ENCODE results near the gene TOR1AIP1. TPM values are rescaled to one million over a fixed set of nuclear protein-coding genes. Genes with fewer than 3 reads are reported as not detected.

The TOR1AIP1 gene, protein sequence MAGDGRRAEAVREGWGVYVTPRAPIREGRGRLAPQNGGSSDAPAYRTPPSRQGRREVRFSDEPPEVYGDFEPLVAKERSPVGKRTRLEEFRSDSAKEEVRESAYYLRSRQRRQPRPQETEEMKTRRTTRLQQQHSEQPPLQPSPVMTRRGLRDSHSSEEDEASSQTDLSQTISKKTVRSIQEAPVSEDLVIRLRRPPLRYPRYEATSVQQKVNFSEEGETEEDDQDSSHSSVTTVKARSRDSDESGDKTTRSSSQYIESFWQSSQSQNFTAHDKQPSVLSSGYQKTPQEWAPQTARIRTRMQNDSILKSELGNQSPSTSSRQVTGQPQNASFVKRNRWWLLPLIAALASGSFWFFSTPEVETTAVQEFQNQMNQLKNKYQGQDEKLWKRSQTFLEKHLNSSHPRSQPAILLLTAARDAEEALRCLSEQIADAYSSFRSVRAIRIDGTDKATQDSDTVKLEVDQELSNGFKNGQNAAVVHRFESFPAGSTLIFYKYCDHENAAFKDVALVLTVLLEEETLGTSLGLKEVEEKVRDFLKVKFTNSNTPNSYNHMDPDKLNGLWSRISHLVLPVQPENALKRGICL
- 60.3 and 66.8 TPM in 2 replicates for total RNA-seq

DNA sequence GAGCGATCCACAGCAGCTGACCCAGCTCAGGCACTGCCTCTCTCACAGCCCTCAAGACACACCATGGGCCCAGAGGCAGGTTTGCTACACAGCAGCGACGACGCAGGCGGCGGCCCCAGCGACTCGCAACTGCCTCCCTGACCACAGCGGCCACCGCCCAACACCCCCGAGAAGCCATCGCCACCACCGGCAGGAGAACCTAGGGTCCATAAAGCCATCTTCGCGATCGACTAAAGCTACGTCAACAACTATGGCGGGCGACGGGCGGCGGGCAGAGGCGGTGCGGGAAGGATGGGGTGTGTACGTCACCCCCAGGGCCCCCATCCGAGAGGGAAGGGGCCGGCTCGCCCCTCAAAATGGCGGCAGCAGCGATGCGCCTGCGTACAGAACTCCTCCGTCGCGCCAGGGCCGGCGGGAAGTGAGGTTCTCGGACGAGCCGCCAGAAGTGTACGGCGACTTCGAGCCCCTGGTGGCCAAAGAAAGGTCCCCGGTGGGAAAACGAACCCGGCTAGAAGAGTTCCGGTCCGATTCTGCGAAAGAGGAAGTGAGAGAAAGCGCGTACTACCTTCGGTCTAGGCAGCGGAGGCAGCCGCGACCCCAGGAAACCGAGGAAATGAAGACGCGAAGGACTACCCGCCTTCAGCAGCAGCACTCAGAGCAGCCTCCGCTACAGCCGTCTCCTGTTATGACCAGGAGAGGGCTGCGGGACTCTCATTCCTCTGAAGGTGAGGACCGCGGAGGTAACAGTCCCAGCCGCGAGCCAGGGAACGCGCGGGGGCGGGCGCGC is at the start of gene TOR1AIP1:
TSS of gene TOR1AIP1 (plus strand) at position 33 of the 787 bp plus-strand sequence. CDS start at position 251, 218 bp downstream.

GRCh38 chr1:179877586-179878265 is 4.4 kb upstream of the TOR1AIP1 start, which contains the start of gene TOR1AIP2:
TSS of gene TOR1AIP2 (minus strand) at chr1:179877803. CDS start at chr1:179852665, 25,138 bp downstream.

GRCh38 chr1:179954493-179955286 is 72.6 kb downstream of the TOR1AIP1 start, which contains the start of gene CEP350:
TSS of gene CEP350 (plus strand) at chr1:179954810. CDS start at chr1:179986182, 31,372 bp downstream.

Other genes starting within 250 kb of the TOR1AIP1 start
- gene FAM163A, start 139.0 kb upstream of the TOR1AIP1 start, total RNA-seq, result not detected in 2 replicates
- gene TOR1AIP2, start 4.5 kb upstream of the TOR1AIP1 start, total RNA-seq, result 59.9 and 85.5 TPM in 2 replicates
- 20.5 and 34.5 TPM in 2 replicates for gene CEP350, start 72.5 kb downstream of the TOR1AIP1 start, total RNA-seq

Data from cardiac ventricle fibroblast (primary cell).